Panc1 (cell line): ENCODE results near the gene PPARD.

Experiments
- CTCF ChIP-seq: fragments of 450-650 bp; IDR thresholded peaks from 2 replicates; pipeline ENCODE4 v1.5.1; 2017; ENCODE audit warnings: mild to moderate bottlenecking
- POLR2AphosphoS5 ChIP-seq: IDR thresholded peaks from 2 replicates; pipeline ENCODE4 v1.6.1; 2012; ENCODE audit warnings: mild to moderate bottlenecking, low read depth, low read length, moderate library complexity
- SIN3A ChIP-seq: IDR thresholded peaks from 2 replicates; pipeline ENCODE4 v1.6.1; 2012; ENCODE audit warnings: low read depth, mild to moderate bottlenecking, low read length, moderate library complexity, borderline replicate concordance; ENCODE audit not compliant: insufficient read depth

- no peak for TF ChIP-seq CTCF
- no peak for TF ChIP-seq POLR2AphosphoS5
- no peak for TF ChIP-seq SIN3A
These were observed 9.1 kb downstream of the PPARD start for GRCh38 chr6:35351422-35351821.
